ENCODE measurements around the gene HS3ST6.
"Not testable (repeated sequence)": the region's sequence is repeated elsewhere in the genome, so short reads cannot be mapped to it uniquely, and the experiment has no call there.

HS3ST6 gene

GRCh38 chr16:1924095-1924494, 5.9 kb upstream of the HS3ST6 start:
- DNase-seq: no peak

- DNase-seq: no peak
Measured at GRCh38 chr16:1923299-1924034, 5.3 kb upstream of the HS3ST6 start.

- DNase-seq: no peak
Measured at GRCh38 chr16:1922357-1922756, 4.1 kb upstream of the HS3ST6 start.

DNA sequence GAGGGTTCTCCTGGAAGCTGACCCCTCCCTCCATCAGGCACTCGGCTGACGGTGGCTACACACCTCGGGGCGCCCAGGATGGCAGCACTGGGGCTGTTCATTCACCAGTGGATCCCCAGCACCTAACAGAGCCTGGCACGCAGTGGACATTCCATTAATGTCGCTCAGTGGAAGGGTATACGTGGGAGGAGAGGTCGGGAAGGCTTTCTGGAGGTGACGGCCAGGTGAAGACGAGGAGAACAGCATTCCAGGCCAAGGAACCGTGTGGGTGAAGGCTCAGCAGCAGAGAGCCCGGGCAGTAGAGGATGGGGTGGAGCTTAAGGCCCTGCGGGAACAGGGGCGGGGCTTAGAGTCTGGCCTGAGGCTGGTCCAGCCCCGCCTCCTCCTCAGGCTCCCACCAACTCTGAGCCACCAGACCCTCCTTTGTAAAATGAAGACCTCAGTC, 2.5 kb upstream of the HS3ST6 start:
- DNase-seq: no peak

DNA sequence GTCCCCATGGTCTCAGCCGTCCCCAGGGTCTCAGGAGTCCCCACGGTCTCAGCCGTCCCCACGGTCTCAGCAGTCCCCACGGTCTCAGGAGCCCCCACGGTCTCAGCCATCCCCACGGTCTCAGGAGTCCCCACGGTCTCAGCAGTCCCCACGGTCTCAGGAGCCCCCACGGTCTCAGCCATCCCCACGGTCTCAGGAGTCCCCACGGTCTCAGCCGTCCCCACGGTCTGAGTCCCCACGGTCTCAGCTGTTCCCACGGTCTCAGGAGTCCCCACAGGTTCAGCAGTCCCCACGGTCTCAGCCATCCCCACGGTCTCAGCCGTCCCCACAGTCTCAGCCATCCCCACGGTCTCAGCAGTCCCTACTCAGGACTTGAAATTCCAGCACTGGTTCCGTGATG, 1.9 kb upstream of the HS3ST6 start:
- DNase-seq: not testable (repeated sequence)

- no peak for DNase-seq
Measured at GRCh38 chr16:1919327-1919998, 1.2 kb upstream of the HS3ST6 start.

GRCh38 chr16:1917665-1918350, 407 bp downstream of the HS3ST6 start:
- DNase-seq: no peak

DNA sequence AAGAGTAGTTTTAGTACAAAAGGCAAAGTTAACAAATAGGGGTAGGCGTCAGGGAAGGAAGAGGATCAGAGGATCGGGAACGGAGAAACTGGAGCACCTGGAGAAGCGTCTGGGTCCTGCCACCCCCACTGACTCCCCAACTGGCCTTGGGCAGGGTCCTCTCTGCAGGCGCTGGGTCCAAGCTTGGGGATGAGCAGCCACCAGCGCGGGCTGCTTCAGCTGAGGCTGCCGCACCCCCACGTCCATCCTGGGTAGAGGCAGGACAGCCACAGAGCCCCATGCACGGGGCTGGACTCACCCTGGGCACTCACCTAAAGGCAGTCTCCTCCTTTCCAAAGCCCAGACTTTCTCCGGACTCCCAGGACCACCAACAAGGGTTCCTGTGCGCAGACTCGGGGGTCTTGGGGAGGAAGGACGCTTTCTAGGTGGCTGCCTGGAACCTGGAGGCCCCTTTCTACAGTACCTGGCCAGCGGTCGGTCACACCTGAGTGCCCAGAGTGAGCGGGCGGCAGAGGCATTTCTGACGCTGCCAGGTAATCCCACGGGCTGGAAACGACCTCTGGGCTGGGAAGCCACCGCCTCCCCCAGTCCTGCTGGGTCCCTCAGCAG, 1.1 kb downstream of the HS3ST6 start:
- DNase-seq: no peak

GRCh38 chr16:1916640-1916990, 1.6 kb downstream of the HS3ST6 start:
- no peak for DNase-seq

- no peak for DNase-seq
Measured at GRCh38 chr16:1915732-1916639, 2.2 kb downstream of the HS3ST6 start.

DNA sequence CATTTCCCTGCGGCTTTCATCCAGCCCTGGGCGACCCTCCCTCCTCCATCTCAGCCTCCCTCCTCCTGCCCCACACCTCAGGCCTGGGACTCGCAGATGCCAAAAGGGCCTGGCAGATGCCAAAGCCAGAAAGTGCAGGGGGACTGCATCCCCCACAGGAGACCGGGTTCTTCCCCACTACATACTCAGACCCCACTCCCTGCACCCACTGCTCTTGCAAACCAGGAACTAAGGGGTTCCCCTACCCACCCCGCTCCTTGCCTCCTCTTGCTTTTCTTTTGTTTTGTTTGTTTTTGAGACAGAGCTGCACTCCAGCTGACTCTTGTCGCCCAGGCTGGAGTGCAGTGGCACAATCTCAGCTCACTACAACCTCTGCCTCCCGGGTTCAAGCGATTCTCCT, 3.2 kb downstream of the HS3ST6 start:
- no peak for DNase-seq

GRCh38 chr16:1914084-1914608, 4.1 kb downstream of the HS3ST6 start:
- DNase-seq: no peak

GRCh38 chr16:1913327-1914083, 4.7 kb downstream of the HS3ST6 start:
- DNase-seq: no peak

DNA sequence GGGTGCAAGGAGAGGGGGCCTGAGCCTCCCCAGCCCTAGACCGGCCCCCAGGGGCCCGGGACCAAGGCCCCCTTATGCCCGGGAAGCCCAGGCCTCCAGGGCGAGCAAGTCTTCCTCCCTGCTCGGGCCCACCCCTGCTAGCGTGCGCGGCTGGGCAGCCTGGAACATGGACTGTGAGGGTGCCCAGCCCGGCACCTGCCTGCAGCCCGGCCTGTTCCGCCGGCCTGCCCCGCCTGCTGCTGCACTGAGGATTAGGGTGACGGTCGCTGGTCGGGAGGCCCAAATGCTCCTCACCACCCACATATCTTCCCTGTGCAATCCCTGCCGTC, 6.0 kb downstream of the HS3ST6 start:
- no peak for DNase-seq

- DNase-seq: no peak
Measured at GRCh38 chr16:1911467-1912214, 6.6 kb downstream of the HS3ST6 start.

GRCh38 chr16:1909561-1910231, 8.5 kb downstream of the HS3ST6 start:
- DNase-seq: no peak

GRCh38 chr16:1908983-1909382, 9.2 kb downstream of the HS3ST6 start:
- DNase-seq: no peak

GRCh38 chr16:1908184-1908583, 10.0 kb downstream of the HS3ST6 start:
- DNase-seq: no peak

GRCh38 chr16:1907226-1907860, 10.9 kb downstream of the HS3ST6 start:
- no peak for DNase-seq

DNA sequence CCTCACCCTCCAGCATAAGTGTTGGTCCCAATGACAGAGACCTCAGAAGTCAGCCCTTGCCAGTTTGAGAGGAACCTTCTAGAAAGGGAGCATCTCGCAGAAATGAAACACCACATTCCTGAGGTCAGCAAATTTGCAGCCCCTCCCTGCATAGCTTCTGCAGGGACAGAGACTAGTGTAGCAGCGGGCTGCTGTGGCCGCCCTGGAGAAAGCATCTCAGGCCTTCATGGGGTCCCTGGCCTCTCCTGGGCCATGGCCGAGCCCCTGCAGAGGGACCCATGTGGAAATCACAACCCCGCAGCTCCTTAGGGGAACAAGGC, 11.4 kb downstream of the HS3ST6 start:
- no peak for DNase-seq

Data from effector CD8-positive, alpha-beta T cell (primary cell).